Vagina (tissue), 2 donors: ENCODE data around the gene NSMCE1. TPM values are rescaled to one million over a fixed set of nuclear protein-coding genes. Genes with fewer than 3 reads are reported as not detected.

ENCODE experiments used
- DNase-seq, 2 donors: peaks; one replicate each; pipeline ENCODE4 v3.0.0-alpha.2; 2017; ENCODE audit errors: extremely low spot score in 2 of 2
- H3K27ac ChIP-seq: fragments of 200-600 bp; sonication (generic); one replicate; pipeline ENCODE4 v1.5.1; 2019
- H3K27me3 ChIP-seq: fragments of 200-600 bp; sonication (generic); one replicate; pipeline ENCODE4 v1.5.1; 2019
- H3K36me3 ChIP-seq, 2 donors: fragments of 200-600 bp; sonication (generic); one replicate each; pipeline ENCODE4 v1.5.1; 2017 to 2019
- H3K4me1 ChIP-seq: fragments of 200-600 bp; sonication (generic); one replicate; pipeline ENCODE4 v1.5.1; 2019
- H3K4me3 ChIP-seq, 2 donors: fragments of 200-600 bp; sonication (generic); 1 replicate in 1 of 2; 2 replicates in 1 of 2; pipeline ENCODE4 v1.5.1; 2016 to 2019
- H3K9me3 ChIP-seq: fragments of 200-600 bp; sonication (generic); one replicate; pipeline ENCODE4 v1.5.1; 2019
- POLR2A ChIP-seq, 2 donors: fragments of 450-650 bp; IDR thresholded peaks; one replicate each; pipeline ENCODE4 v1.6.1; 2017; ENCODE audit warnings: antibody characterized with exemption in 2 of 2, mild to moderate bottlenecking in 2 of 2, moderate library complexity in 2 of 2
- POLR2AphosphoS5 ChIP-seq, 2 donors: sonication (generic); formaldehyde crosslinking; IDR thresholded peaks; one replicate each; pipeline ENCODE4 v1.9.0; 2017; ENCODE audit warnings: antibody characterized with exemption in 2 of 2, mild to moderate bottlenecking in 2 of 2, low read depth in 1 of 2; ENCODE audit not compliant: insufficient read depth in 1 of 2
- intact Hi-C: fragments of 100-400 bp; cut with DNase I; formaldehyde crosslinking; loops from one replicate; pipeline ENCODE4 v1.15.1; 2023
- total RNA-seq: library from RNA; depleted of rRNA; stranded (reverse); fragments of >200 nt; gene quantifications from one replicate; pipeline ENCODE4 v1.2.3, GENCODE V29; 2016
- TF ChIP-seq, protein P1 (sequence below), 3 experiments: fragments of 450-650 bp in 2 of 3; fragments of 200-600 bp in 1 of 3; sonication (generic) in 1 of 3; IDR thresholded peaks; one replicate each; pipeline ENCODE4 v1.5.1; 2017 to 2019; ENCODE audit warnings: antibody characterized with exemption in 3 of 3, mild to moderate bottlenecking in 2 of 3, moderate library complexity in 2 of 3

NSMCE1 gene
- total RNA-seq, 1 donor from 2014 or later, result 24.6 TPM

DNA sequence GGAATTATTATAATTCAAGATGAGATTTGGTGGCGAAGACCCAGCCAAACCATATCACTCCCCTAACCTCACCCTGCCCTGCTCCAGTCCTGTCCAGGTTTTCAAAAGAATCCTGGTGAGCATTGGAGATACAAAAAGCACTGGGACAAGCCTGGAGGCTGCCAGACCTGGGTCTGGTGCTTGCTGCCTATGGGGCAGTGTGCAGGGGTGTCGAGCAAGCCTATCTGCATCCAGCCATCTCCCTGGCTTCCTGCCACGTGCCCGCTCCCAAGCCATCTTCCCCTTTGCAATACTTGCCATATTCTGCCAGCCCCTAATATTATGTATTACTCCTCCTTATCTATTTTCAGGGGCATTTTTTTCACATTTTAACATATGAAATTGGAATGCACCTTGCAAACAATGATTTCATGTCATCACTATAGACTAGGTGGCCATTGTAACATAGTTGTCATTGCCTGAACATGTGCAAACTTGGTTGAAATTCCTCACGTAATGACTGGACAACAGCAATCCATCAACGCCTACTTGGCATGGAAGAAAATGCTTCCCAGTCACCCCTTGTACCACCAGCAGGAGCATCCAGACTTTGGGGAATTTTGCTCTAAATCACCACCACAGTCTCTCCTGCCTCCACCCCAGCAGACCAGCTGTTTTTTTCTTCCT, 73.4 kb downstream of the NSMCE1 start:
- intact Hi-C loops, result no loop called here
- Histone ChIP-seq H3K27ac (no peak overlapping the region), H3K4me3 (no peak overlapping the region), H3K27me3 (no peaks in the 10 kb centered on the region), H3K36me3 (no peaks in the 10 kb centered on the region), H3K9me3 (no peaks in the 10 kb centered on the region), H3K4me1 (no peaks in the 10 kb centered on the region)
- TF ChIP-seq POLR2A (IDR thresholded peaks at IDR 0.05), result no peak
- TF ChIP-seq, protein P1, sequence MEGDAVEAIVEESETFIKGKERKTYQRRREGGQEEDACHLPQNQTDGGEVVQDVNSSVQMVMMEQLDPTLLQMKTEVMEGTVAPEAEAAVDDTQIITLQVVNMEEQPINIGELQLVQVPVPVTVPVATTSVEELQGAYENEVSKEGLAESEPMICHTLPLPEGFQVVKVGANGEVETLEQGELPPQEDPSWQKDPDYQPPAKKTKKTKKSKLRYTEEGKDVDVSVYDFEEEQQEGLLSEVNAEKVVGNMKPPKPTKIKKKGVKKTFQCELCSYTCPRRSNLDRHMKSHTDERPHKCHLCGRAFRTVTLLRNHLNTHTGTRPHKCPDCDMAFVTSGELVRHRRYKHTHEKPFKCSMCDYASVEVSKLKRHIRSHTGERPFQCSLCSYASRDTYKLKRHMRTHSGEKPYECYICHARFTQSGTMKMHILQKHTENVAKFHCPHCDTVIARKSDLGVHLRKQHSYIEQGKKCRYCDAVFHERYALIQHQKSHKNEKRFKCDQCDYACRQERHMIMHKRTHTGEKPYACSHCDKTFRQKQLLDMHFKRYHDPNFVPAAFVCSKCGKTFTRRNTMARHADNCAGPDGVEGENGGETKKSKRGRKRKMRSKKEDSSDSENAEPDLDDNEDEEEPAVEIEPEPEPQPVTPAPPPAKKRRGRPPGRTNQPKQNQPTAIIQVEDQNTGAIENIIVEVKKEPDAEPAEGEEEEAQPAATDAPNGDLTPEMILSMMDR (IDR thresholded peaks at IDR 0.05), result no peak
- no peak for TF ChIP-seq POLR2AphosphoS5 (IDR thresholded peaks at IDR 0.05; ENCODE audit: insufficient read depth in 1 of 2, low read depth in 1 of 2)
- no peak for DNase-seq

DNA sequence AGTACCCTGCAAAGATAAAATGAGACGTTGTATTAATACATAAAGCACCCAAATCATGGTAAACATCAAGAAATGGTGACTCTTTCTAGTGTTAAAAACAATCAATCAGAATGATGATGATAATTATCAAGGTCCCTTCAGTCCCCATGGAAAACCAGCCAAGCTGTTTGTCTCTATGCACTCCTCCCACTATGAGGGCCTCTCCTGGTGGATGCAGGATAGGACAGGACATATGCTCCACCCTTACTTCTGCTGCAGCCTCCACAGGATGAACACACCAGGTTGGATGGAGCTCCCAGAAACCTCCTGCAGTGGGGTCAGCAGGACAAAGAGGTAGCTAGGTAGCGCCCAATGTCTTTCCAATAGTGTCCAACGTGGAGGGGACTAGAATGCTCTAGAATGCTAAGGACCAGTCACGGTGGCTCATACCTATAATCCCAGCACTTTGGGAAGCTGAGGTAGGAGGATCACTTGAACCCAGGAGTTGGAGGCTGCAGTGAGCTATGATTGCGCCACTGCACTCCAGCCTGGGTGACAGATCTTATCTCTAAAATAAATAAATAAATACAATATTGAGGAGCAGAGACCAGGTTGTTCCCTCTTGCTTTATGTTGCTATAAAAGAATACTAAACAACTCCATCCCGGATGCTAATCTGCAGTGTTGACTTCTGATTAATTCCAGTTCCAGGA, 75.1 kb downstream of the NSMCE1 start:
- Histone ChIP-seq H3K27me3 (no peaks in the 10 kb centered on the region), H3K4me1 (no peaks in the 10 kb centered on the region), H3K4me3 (no peak overlapping the region), H3K36me3 (no peaks in the 10 kb centered on the region), H3K9me3 (no peaks in the 10 kb centered on the region), H3K27ac (no peak overlapping the region)
- TF ChIP-seq POLR2AphosphoS5 (IDR thresholded peaks at IDR 0.05; ENCODE audit: insufficient read depth in 1 of 2, low read depth in 1 of 2) (no peak), POLR2A (IDR thresholded peaks at IDR 0.05) (no peak)
- TF ChIP-seq, protein P1 (IDR thresholded peaks at IDR 0.05), result no peak
- no peak for DNase-seq
- intact Hi-C loops, result no loop called here

DNA sequence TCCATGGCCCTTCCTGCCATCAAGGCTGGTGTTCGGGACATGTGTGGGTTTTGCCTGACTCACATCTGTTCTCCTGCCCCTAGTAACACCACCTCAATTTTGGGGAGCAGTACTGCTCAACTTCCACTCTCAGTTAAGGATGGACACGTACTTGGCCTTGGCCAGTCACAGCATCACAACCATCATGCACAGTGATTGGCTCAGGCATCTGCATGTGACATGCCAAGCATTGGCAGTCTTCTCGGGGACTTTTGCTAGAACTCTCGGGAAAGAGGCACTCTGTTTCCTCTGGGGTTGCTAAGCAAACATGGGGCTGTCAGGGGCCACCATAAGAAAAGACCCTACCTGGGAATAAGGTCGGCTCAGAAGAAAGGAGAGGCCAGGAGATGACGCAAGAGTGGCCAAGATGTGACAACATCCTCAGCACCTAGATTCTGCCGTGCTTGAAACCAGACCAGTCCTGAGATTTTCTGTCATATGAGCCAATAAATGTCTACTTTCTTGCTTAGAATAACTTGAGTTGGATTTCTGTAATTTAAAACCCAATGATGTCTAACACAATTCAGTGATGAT, 77.1 kb downstream of the NSMCE1 start:
- DNase-seq, result no peak
- Histone ChIP-seq H3K27me3 (no peaks in the 10 kb centered on the region), H3K36me3 (no peaks in the 10 kb centered on the region), H3K4me1 (no peaks in the 10 kb centered on the region), H3K9me3 (no peaks in the 10 kb centered on the region), H3K27ac (no peak overlapping the region), H3K4me3 (no peak overlapping the region)
- TF ChIP-seq POLR2A (IDR thresholded peaks at IDR 0.05) (no peak), POLR2AphosphoS5 (IDR thresholded peaks at IDR 0.05; ENCODE audit: insufficient read depth in 1 of 2, low read depth in 1 of 2) (no peak)
- TF ChIP-seq, protein P1 (IDR thresholded peaks at IDR 0.05), result no peak
- intact Hi-C loops, result no loop called here

DNA sequence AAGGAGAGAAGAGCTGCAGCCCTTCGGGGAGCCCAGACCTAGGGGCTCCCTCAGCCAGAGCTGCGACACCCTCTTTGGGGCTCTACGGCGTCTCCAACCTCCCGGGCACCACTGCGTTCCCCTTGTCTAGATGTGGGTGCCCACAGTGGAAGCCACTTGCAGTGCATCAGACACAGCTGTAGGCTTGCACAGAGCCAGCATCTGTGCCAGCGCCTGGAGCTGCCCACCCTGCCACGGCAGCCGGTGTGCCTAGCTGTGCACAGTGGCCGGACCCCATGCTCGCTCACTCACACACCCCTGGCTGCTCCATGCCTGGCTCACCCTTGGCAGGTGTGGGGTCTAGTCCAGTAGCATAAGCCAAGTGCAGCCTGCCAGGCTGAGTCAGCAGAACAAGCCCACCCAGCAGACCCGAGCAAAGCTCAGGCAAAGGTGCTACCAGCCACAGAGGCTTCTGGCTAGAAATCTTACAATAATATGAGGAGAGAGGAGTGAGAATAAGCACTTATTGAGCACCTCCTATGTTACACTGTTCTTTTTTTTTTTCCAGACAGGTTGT, 78.2 kb downstream of the NSMCE1 start:
- Histone ChIP-seq H3K36me3 (no peaks in the 10 kb centered on the region), H3K27ac (no peak overlapping the region), H3K27me3 (no peaks in the 10 kb centered on the region), H3K4me3 (no peak overlapping the region), H3K9me3 (no peaks in the 10 kb centered on the region), H3K4me1 (no peaks in the 10 kb centered on the region)
- DNase-seq, result no peak
- TF ChIP-seq, protein P1 (IDR thresholded peaks at IDR 0.05), result no peak
- TF ChIP-seq POLR2AphosphoS5 (IDR thresholded peaks at IDR 0.05; ENCODE audit: insufficient read depth in 1 of 2, low read depth in 1 of 2) (no peak), POLR2A (IDR thresholded peaks at IDR 0.05) (no peak)
- intact Hi-C loops, result no loop called here
